CD4-positive, alpha-beta T cell treated with Interferon alpha-2 for 1 hour (primary cell): ENCODE data around the gene FEM1C.

Experiments used
- DNase-seq, 2 donors: peaks; one replicate each; pipeline ENCODE4 v3.0.0-alpha.2; 2020 to 2022

FEM1C gene

GRCh38 chr5:115471345-115472063 lies 73.1 kb downstream of the FEM1C start:
- DNase-seq: no peak

GRCh38 chr5:115470921-115471320 lies 73.7 kb downstream of the FEM1C start:
- DNase-seq: no peak
